CD14-positive monocyte (primary cell): ENCODE results near the gene TMEM238L. TPM values are rescaled to one million over a fixed set of nuclear protein-coding genes. Genes with fewer than 3 reads are reported as not detected.

Source experiments
- DNase-seq, 3 donors: peaks; one replicate each; pipeline ENCODE4 v3.0.0-alpha.2; 2011 to 2022
- H2AFZ ChIP-seq: 2 replicates; pipeline ENCODE4 v1.6.0; 2012; ENCODE audit warnings: mild to moderate bottlenecking, low read depth, low read length, inconsistent platforms; ENCODE audit not compliant: insufficient read depth, poor library complexity, severe bottlenecking
- H3K27ac ChIP-seq, 2 donors: 1 replicate in 1 of 2; 2 replicates in 1 of 2; pipeline ENCODE4 v1.5.1; 2012 to 2013; ENCODE audit warnings: low read length in 2 of 2, control low read depth in 1 of 2, inconsistent platforms in 1 of 2, low read depth in 1 of 2, mild to moderate bottlenecking in 1 of 2
- H3K27me3 ChIP-seq, 2 donors: one replicate each; pipeline versions ENCODE4 v1.6.0 to v1.6.1; 2011 to 2013; ENCODE audit warnings: low read length in 2 of 2; ENCODE audit not compliant: control insufficient read depth in 2 of 2, insufficient read depth in 2 of 2
- H3K36me3 ChIP-seq, 2 donors: replicated peaks in 1 of 2; 1 replicate in 1 of 2; 2 replicates in 1 of 2; pipeline versions ENCODE4 v1.5.1 to v1.6.1; 2012 to 2013; ENCODE audit warnings: low read length in 2 of 2, control low read depth in 1 of 2, inconsistent platforms in 1 of 2, mild to moderate bottlenecking in 1 of 2; ENCODE audit not compliant: insufficient read depth in 2 of 2, control insufficient read depth in 1 of 2
- H3K4me1 ChIP-seq, 2 donors: 1 replicate in 1 of 2; 2 replicates in 1 of 2; pipeline versions ENCODE4 v1.5.1 to v1.6.1; 2012 to 2013; ENCODE audit warnings: low read length in 2 of 2, control low read depth in 1 of 2, inconsistent platforms in 1 of 2, mild to moderate bottlenecking in 1 of 2, moderate library complexity in 1 of 2; ENCODE audit not compliant: insufficient read depth in 2 of 2, control insufficient read depth in 1 of 2
- H3K4me2 ChIP-seq: replicated peaks from 2 replicates; pipeline ENCODE3; 2012; ENCODE audit warnings: low read length, moderate library complexity, mild to moderate bottlenecking; ENCODE audit not compliant: poor library complexity, severe bottlenecking; ENCODE audit errors: extremely low read depth
- H3K4me3 ChIP-seq, 3 experiments: fragments of 200-600 bp in 1 of 3; sonication (generic) in 1 of 3; replicated peaks in 1 of 3; 1 replicate in 2 of 3; 2 replicates in 1 of 3; pipeline ENCODE4 v1.5.1; 2011 to 2013; ENCODE audit warnings: low read length in 3 of 3, mild to moderate bottlenecking in 3 of 3, control low read depth in 2 of 3, low read depth in 2 of 3, inconsistent platforms in 1 of 3, moderate library complexity in 1 of 3
- H3K79me2 ChIP-seq: 2 replicates; pipeline ENCODE4 v1.6.0; 2012; ENCODE audit warnings: mild to moderate bottlenecking, control low read depth, inconsistent platforms, low read length, moderate library complexity; ENCODE audit not compliant: insufficient read depth
- H3K9ac ChIP-seq: 2 replicates; pipeline ENCODE4 v1.6.0; 2017; ENCODE audit warnings: low read length, mild to moderate bottlenecking; ENCODE audit not compliant: insufficient read depth, poor library complexity, severe bottlenecking
- H3K9me3 ChIP-seq, 2 donors: replicated peaks in 1 of 2; 1 replicate in 1 of 2; 2 replicates in 1 of 2; pipeline versions ENCODE4 v1.5.1 to v1.6.1; 2012 to 2013; ENCODE audit warnings: low read length in 2 of 2, control low read depth in 1 of 2; ENCODE audit not compliant: control insufficient read depth in 1 of 2, insufficient read depth in 1 of 2
- H4K20me1 ChIP-seq: 2 replicates; pipeline ENCODE4 v1.6.0; 2012; ENCODE audit warnings: mild to moderate bottlenecking, low read length, control low read depth, moderate library complexity; ENCODE audit not compliant: insufficient read depth
- H3K27ac Mint-ChIP-seq, 7 donors: one replicate each; pipeline ENCODE4 v1.8.0; 2020; ENCODE audit warnings: mild to moderate bottlenecking in 7 of 7, mixed read lengths in 7 of 7, moderate library complexity in 6 of 7, inconsistent platforms in 2 of 7
- H3K27me3 Mint-ChIP-seq, 3 donors: one replicate each; pipeline ENCODE4 v1.8.0; 2021 to 2022; ENCODE audit warnings: low read depth in 3 of 3, mild to moderate bottlenecking in 3 of 3, mixed read lengths in 3 of 3, moderate library complexity in 3 of 3, inconsistent platforms in 1 of 3
- H3K36me3 Mint-ChIP-seq, 2 donors: one replicate each; pipeline ENCODE4 v1.8.0; 2020; ENCODE audit warnings: mixed read lengths in 2 of 2, inconsistent platforms in 1 of 2, mild to moderate bottlenecking in 1 of 2
- H3K4me1 Mint-ChIP-seq: one replicate; pipeline ENCODE4 v1.8.0; 2020; ENCODE audit warnings: mild to moderate bottlenecking, mixed read lengths
- H3K4me3 Mint-ChIP-seq, 2 donors: one replicate each; pipeline ENCODE4 v1.8.0; 2020; ENCODE audit warnings: mild to moderate bottlenecking in 2 of 2, mixed read lengths in 2 of 2, moderate library complexity in 1 of 2
- H3K9me3 Mint-ChIP-seq, 7 donors: one replicate each; pipeline ENCODE4 v1.8.0; 2020 to 2022; ENCODE audit warnings: mixed read lengths in 7 of 7, mild to moderate bottlenecking in 6 of 7, moderate library complexity in 6 of 7, inconsistent platforms in 2 of 7
- CTCF ChIP-seq: fragments of 200-600 bp; IDR thresholded peaks from one replicate; pipeline ENCODE4 v1.8.0; 2022; ENCODE audit warnings: antibody characterized with exemption, mild to moderate bottlenecking
- WGBS: methylation state at CpG from one replicate; pipeline ENCODE4 v1.1.5; 2013; ENCODE audit warnings: missing lambda C conversion rate; ENCODE audit not compliant: insufficient coverage; 5-methylcytosine and 5-hydroxymethylcytosine counted together
- intact Hi-C, 2 donors: fragments of 100-400 bp; cut with micrococcal nuclease; formaldehyde crosslinking; loops; one replicate each; pipeline versions ENCODE4 v1.15.0 to v1.15.1; 2023
- polyA plus RNA-seq, 3 donors: library from polyadenylated mRNA; depleted of rRNA in 1 of 3; unstranded in 2 of 3; stranded (reverse) in 1 of 3; fragments of 300-500 nt in 2 of 3; fragments of >200 nt in 1 of 3; fragmentation: Illumina TruSeq in 2 of 3; gene quantifications; 1 replicate in 2 of 3; 2 replicates in 1 of 3; pipeline ENCODE4 v1.2.3, GENCODE V29; 2012 to 2021

TMEM238L gene
- polyA plus RNA-seq, 3 donors: not detected

DNA sequence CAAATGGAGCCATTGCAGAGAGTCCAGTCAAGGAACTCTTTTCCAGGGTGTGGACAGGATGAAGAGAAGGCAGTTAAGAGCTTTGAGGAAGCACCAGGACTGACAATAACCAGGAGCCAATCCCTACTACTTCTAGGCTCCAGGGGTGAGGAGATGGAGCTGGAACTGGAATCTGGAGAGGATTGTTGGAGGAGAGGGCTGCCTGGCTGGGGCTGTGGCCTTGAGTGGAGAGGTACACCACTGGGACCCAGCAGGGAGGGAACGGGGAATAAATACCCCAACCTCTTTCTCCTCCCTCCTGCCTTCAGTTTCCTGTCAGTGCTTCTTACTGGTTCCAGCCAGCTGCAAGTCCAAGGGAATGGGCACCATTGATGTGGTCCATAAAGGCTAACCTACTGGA, 41.9 kb downstream of the TMEM238L start:
- Histone ChIP-seq H3K79me2 (no peaks in the 10 kb centered on the region), H3K4me1 (no peaks in the 10 kb centered on the region), H3K27me3 (no peaks in the 10 kb centered on the region), H3K36me3 (no peaks in the 10 kb centered on the region), H3K4me2 (no peak overlapping the region), H3K9me3 (no peaks in the 10 kb centered on the region), H3K4me3 (no peak overlapping the region), H4K20me1 (no peaks in the 10 kb centered on the region), H2AFZ (no peak overlapping the region), H3K27ac (no peak overlapping the region), H3K9ac (no peak overlapping the region)
- Mint-ChIP-seq H3K36me3 (no peaks in the 10 kb centered on the region), H3K4me3 (no peak overlapping the region), H3K27me3 (no peaks in the 10 kb centered on the region), H3K27ac (no peak overlapping the region), H3K9me3 (peaks cover 0 to 8% (median 0%) of the 10 kb centered on the region in 7 donors), H3K4me1 (no peaks in the 10 kb centered on the region)
- DNase-seq: no peak
- WGBS: no CpG with 5 or more reads among the region's 1 CpG
- intact Hi-C loops: no loop called here
- no peak for TF ChIP-seq CTCF

GRCh38 chr17:10761281-10761680, 42.6 kb downstream of the TMEM238L start:
- Histone ChIP-seq H3K27me3 (no peaks in the 10 kb centered on the region), H3K4me1 (no peaks in the 10 kb centered on the region), H3K27ac (no peak overlapping the region), H3K4me3 (no peak overlapping the region), H3K4me2 (no peak overlapping the region), H3K9ac (no peak overlapping the region), H3K79me2 (no peaks in the 10 kb centered on the region), H3K36me3 (no peaks in the 10 kb centered on the region), H2AFZ (no peak overlapping the region), H3K9me3 (no peaks in the 10 kb centered on the region), H4K20me1 (no peaks in the 10 kb centered on the region)
- Mint-ChIP-seq H3K36me3 (no peaks in the 10 kb centered on the region), H3K27me3 (no peaks in the 10 kb centered on the region), H3K4me3 (no peak overlapping the region), H3K27ac (no peak overlapping the region), H3K4me1 (peaks cover 6% of the 10 kb centered on the region), H3K9me3 (peaks cover 0 to 8% (median 0%) of the 10 kb centered on the region in 7 donors)
- intact Hi-C loops: no loop called here
- no peak for DNase-seq
- 83% methylated on average over 1 of the region's 2 CpGs for WGBS
- no peak for TF ChIP-seq CTCF
